ENCODE data around the gene SHISA7.
"Not testable (repeated sequence)": the region's sequence is repeated elsewhere in the genome, so short reads cannot be mapped to it uniquely, and the experiment has no call there.

The SHISA7 gene

DNA sequence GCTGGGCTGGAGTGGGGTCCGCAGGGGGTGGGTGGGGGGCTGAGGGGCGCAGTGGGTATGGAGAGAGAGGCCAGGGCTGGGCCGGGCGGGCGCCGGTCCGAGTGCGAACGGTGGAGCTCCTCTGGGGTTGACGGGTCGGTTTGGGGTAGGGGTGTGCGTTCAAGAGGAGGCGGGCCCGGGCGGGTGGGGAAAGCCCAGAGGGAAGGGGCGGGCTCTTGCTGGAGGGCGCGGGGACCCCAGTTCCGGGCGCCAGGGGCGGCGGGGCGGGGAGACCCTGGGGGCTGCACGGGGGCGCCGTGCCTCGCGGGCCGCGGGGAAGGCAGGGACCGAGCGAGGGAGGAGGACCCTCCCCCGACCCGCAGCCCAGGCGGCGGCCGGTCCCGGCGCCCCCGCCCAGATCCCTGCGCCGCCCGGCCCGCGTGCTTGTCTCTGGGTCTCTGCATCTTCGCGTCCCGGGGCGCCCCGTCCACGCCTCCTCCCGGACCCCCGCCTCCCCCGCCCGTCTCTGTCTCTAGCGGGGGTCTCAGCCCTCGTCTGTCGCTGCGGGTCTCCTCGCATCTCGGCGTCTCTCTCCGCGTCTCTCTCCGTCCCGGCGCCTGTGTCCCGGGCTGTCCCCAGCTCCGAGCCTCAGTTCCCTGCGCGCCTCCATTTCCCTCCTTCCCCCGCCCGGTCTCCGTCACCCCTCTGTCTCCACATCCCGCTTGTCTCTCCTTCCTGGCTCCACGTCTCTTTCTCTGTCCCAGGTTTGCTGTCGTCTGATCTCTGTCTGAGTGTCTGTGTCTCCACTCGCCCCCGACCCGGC, 8.3 kb upstream of the SHISA7 start:
- H3K4me3 ChIP-seq (replicated peaks in 1 of 2; ENCODE audit: low read depth in 2 of 2, low read length in 2 of 2) = no peak overlapping the region
- DNase-seq (ENCODE audit: low read depth in 2 of 2) = no peak
- TF ChIP-seq, protein P1, sequence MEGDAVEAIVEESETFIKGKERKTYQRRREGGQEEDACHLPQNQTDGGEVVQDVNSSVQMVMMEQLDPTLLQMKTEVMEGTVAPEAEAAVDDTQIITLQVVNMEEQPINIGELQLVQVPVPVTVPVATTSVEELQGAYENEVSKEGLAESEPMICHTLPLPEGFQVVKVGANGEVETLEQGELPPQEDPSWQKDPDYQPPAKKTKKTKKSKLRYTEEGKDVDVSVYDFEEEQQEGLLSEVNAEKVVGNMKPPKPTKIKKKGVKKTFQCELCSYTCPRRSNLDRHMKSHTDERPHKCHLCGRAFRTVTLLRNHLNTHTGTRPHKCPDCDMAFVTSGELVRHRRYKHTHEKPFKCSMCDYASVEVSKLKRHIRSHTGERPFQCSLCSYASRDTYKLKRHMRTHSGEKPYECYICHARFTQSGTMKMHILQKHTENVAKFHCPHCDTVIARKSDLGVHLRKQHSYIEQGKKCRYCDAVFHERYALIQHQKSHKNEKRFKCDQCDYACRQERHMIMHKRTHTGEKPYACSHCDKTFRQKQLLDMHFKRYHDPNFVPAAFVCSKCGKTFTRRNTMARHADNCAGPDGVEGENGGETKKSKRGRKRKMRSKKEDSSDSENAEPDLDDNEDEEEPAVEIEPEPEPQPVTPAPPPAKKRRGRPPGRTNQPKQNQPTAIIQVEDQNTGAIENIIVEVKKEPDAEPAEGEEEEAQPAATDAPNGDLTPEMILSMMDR (IDR thresholded peaks at IDR 0.05; ENCODE audit: low read depth, low read length) = no peak

DNA sequence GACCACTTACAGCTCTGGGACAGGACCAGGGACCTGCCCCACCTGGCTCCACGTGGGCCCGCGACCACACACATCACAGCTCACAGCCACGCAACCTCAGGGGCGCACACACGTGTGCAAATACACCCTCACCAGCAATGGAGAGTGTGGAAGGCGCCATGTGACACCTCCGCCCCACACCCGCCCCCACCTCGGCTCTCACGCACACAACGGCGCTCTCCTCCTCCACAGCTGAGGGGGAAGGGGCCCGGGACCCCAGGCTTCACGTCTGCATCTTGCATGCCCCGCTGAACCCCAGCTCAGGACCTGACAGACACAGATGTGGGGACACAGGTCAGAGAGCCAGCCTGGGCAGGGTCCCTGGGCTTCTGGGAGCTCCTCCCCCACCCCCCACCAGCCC, 6.4 kb upstream of the SHISA7 start:
- DNase-seq (ENCODE audit: low read depth in 2 of 2) = no peak
- no peak overlapping the region for H3K4me3 ChIP-seq (replicated peaks in 1 of 2; ENCODE audit: low read depth in 2 of 2, low read length in 2 of 2)
- TF ChIP-seq, protein P1 (IDR thresholded peaks at IDR 0.05; ENCODE audit: low read depth, low read length) = no peak

DNA sequence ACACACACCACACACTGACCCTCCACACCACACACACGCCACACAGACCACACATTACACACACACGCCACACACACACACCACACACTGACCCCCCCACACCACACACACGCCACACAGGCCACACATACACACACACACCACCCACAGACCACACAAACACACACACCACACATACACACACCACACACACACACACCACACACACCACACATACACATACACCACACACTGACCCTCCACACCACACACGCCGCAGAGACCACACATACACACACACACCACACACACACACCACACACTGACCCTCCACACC, 5.0 kb upstream of the SHISA7 start:
- DNase-seq (ENCODE audit: low read depth in 2 of 2); H3K4me3 ChIP-seq (replicated peaks in 1 of 2; ENCODE audit: low read depth in 2 of 2, low read length in 2 of 2): not testable (repeated sequence)

DNA sequence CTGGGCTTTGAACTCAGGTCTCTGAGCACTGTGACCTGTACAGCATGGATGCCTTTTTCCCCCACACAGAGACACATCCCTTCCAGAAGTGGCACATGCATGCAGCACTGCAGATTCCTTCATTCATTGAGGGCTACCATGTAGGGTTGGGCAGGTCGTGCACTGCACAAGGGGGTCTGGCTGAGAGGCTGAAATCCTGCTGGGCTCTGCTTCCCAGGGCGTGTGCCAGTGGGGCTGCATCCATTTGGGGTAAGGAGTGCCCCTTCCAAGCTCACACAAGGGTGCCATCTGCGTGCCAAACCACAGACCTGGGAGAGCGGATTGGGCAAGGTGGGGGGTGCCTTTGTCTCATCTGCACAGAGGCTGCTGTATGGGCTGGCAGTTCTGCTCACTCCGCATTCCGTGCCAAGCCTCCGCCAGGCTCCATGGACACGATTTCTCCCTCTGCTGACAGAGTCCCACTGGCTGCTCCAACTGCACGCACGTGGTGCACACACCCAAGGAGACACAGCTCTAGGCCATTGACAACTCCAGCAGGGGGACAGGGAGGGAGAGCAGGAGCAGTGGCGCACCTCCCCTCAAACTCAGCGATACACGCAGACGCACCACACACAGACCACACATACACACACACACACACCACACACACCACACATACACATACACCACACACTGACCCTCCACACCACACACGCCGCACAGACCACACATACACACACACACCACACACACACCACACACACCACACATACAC, 4.5 kb upstream of the SHISA7 start:
- TF ChIP-seq, protein P1 (IDR thresholded peaks at IDR 0.05; ENCODE audit: low read depth, low read length) = no peak
- DNase-seq (ENCODE audit: low read depth in 2 of 2) = peak; percentile 27 to 30
- H3K4me3 ChIP-seq (replicated peaks in 1 of 2; ENCODE audit: low read depth in 2 of 2, low read length in 2 of 2) = no peak overlapping the region

DNA sequence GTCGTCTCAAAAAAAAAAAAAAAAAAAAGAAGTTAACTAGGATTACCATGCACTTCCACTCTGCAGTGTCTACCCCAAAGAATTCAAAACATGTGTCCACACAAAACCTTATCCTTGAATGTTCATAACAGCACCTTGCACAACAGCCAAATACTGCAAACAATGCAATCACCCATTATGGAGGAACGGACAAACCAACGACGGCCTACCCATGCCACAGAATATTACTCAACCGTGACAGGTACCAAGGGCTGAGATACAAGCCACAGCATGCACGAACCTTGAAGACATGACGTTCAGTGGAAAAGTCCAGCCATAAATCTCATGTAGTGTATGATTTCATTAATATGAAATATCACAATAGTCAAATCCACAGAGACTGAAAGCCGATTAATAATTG, 3.0 kb upstream of the SHISA7 start:
- TF ChIP-seq, protein P1 (IDR thresholded peaks at IDR 0.05; ENCODE audit: low read depth, low read length) = no peak
- no peak overlapping the region for H3K4me3 ChIP-seq (replicated peaks in 1 of 2; ENCODE audit: low read depth in 2 of 2, low read length in 2 of 2)
- no peak for DNase-seq (ENCODE audit: low read depth in 2 of 2)

DNA sequence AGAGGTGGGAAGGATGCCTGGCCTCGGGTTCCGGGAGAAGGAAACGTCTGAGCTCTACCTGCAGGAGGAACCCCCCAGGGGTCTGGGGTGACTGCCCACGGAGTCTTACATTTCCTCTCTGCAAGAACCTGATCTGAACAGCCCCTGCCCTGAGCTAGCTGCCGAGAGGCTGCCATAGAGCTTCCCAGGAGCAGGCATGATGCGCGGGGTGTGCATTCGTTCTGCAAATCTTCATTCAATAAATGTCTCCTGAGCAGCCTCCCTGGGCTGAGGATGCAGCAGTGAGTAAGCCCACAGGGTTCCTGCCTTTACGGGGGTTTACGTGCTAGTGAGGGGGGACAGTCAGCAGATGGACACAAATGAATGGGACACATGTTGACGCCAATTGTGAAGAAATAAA, 1.5 kb upstream of the SHISA7 start:
- no peak for DNase-seq (ENCODE audit: low read depth in 2 of 2)
- no peak overlapping the region for H3K4me3 ChIP-seq (replicated peaks in 1 of 2; ENCODE audit: low read depth in 2 of 2, low read length in 2 of 2)
- TF ChIP-seq, protein P1 (IDR thresholded peaks at IDR 0.05; ENCODE audit: low read depth, low read length) = no peak

DNA sequence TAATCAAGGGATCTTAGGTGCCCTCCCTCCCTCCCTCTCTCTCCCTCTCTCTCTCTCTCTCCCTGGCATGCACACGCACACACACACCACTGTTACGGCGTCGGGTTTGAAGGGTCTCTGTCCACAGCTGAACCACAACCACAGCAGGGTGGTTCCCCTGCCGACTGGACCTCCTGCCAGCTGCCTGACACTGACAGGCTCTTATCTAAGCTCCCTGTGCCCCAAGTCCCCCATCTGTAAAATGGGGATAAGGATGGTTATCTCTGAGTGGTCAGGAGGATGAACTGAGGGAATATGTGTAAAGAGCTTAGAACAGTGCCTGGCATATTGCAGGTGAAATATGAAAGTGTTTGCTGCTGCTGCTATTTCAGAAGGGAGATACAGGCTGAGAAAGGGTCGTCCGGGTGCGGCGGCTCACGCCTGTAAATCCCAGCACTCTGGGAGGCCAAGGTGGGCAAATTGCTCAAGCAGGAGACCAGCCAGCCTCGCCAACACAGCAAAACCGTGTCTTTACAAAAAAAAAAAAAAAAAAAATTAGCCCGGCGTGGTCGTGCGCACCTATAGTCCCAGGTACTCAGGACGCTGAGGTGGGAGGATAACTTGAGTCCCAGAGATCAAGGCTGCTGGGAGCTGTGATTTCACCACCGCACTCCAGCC, 852 bp upstream of the SHISA7 start:
- no peak overlapping the region for H3K4me3 ChIP-seq (replicated peaks in 1 of 2; ENCODE audit: low read depth in 2 of 2, low read length in 2 of 2)
- DNase-seq (ENCODE audit: low read depth in 2 of 2) = no peak
- TF ChIP-seq, protein P1 (IDR thresholded peaks at IDR 0.05; ENCODE audit: low read depth, low read length) = no peak

Measured in cardiac fibroblast (primary cell).